GM23338 (cell line): ENCODE results near the gene GRAMD4. TPM values are rescaled to one million over a fixed set of nuclear protein-coding genes. Genes with fewer than 3 reads are reported as not detected.

Experiments used
- ATAC-seq: fragments of 200-7000 bp; cut with Tn5 transposase; 3 replicates; pipeline ENCODE4 v1.9.1; 2020
- DNase-seq: peaks from one replicate; pipeline ENCODE4 v3.0.0-alpha.2; 2015; ENCODE audit warnings: low spot score
- H2AFZ ChIP-seq: fragments of 200-600 bp; sonication (generic); 2 replicates; pipeline ENCODE4 v1.8.0; 2016; ENCODE audit warnings: antibody characterized with exemption, mild to moderate bottlenecking, moderate library complexity
- H3F3A ChIP-seq: fragments of 200-600 bp; sonication (generic); replicated peaks from 2 replicates; pipeline ENCODE4 v1.8.0; 2017; ENCODE audit warnings: antibody characterized with exemption, mixed run types, low read depth
- H3K27ac ChIP-seq: fragments of 200-600 bp; sonication (generic); 2 replicates; pipeline ENCODE4 v1.6.1; 2016; ENCODE audit warnings: low read depth
- H3K27me3 ChIP-seq: fragments of 200-600 bp; sonication (generic); 2 replicates; pipeline ENCODE4 v1.8.0; 2016; ENCODE audit warnings: mild to moderate bottlenecking, mixed run types, moderate library complexity; ENCODE audit not compliant: insufficient read depth
- H3K36me3 ChIP-seq: fragments of 200-600 bp; sonication (generic); 2 replicates; pipeline ENCODE4 v1.8.0; 2016; ENCODE audit warnings: mild to moderate bottlenecking; ENCODE audit not compliant: insufficient read depth
- H3K4me1 ChIP-seq: fragments of 200-600 bp; sonication (generic); 2 replicates; pipeline ENCODE4 v1.8.0; 2016; ENCODE audit warnings: mild to moderate bottlenecking, moderate library complexity; ENCODE audit not compliant: insufficient read depth
- H3K4me2 ChIP-seq: fragments of 200-600 bp; sonication (generic); 2 replicates; pipeline ENCODE4 v1.7.1; 2017; ENCODE audit warnings: mixed run types
- H3K4me3 ChIP-seq: fragments of 200-600 bp; sonication (generic); 2 replicates; pipeline ENCODE4 v1.6.1; 2016; ENCODE audit warnings: mixed run types
- H3K79me2 ChIP-seq: fragments of 200-600 bp; sonication (generic); replicated peaks from 2 replicates; pipeline ENCODE4 v1.8.0; 2017; ENCODE audit warnings: mild to moderate bottlenecking; ENCODE audit not compliant: insufficient read depth
- H3K9me2 ChIP-seq: fragments of 200-600 bp; sonication (generic); 2 replicates; pipeline ENCODE4 v1.8.0; 2017; ENCODE audit not compliant: insufficient read depth
- H4K20me1 ChIP-seq: fragments of 200-600 bp; sonication (generic); replicated peaks from 2 replicates; pipeline ENCODE4 v1.8.0; 2017; ENCODE audit warnings: mild to moderate bottlenecking; ENCODE audit not compliant: insufficient read depth
- H3K27ac Mint-ChIP-seq: 2 replicates; pipeline ENCODE4 v1.8.0; 2020; ENCODE audit warnings: inconsistent platforms, mild to moderate bottlenecking, moderate library complexity, mixed read lengths
- H3K27me3 Mint-ChIP-seq: 3 replicates; pipeline ENCODE4 v1.8.0; 2022; ENCODE audit warnings: low read depth, mild to moderate bottlenecking, moderate library complexity, mixed read lengths, inconsistent platforms; ENCODE audit not compliant: insufficient read depth, poor library complexity
- H3K36me3 Mint-ChIP-seq: 3 replicates; pipeline ENCODE4 v1.8.0; 2021; ENCODE audit warnings: low read depth, mild to moderate bottlenecking, inconsistent platforms, moderate library complexity, mixed read lengths
- H3K4me1 Mint-ChIP-seq: 3 replicates; pipeline ENCODE4 v1.8.0; 2020; ENCODE audit warnings: mild to moderate bottlenecking, inconsistent platforms, mixed read lengths
- H3K4me3 Mint-ChIP-seq: 3 replicates; pipeline ENCODE4 v1.8.0; 2021; ENCODE audit warnings: moderate library complexity, mild to moderate bottlenecking, inconsistent platforms, mixed read lengths
- H3K9me3 Mint-ChIP-seq: 3 replicates; pipeline ENCODE4 v1.8.0; 2020; ENCODE audit warnings: moderate library complexity, mild to moderate bottlenecking, inconsistent platforms, mixed read lengths
- CREB1 ChIP-seq: fragments of 250-450 bp; sonication (Bioruptor Pico); IDR thresholded peaks from 2 replicates; pipeline ENCODE4 v1.5.0; 2020; ENCODE audit warnings: low read depth, mild to moderate bottlenecking, moderate library complexity
- EZH2 ChIP-seq: fragments of 200-600 bp; sonication (generic); IDR thresholded peaks from one replicate; pipeline ENCODE4 v1.8.0; 2017; ENCODE audit warnings: antibody characterized with exemption, mild to moderate bottlenecking, low read depth; ENCODE audit not compliant: unreplicated experiment
- EZH2phosphoT487 ChIP-seq: fragments of 200-600 bp; sonication (generic); IDR thresholded peaks from one replicate; pipeline ENCODE4 v1.8.1; 2018; ENCODE audit warnings: antibody characterized with exemption; ENCODE audit not compliant: unreplicated experiment
- JUNB ChIP-seq: IDR thresholded peaks from one replicate; pipeline ENCODE4 v1.6.1; 2016; ENCODE audit warnings: antibody characterized with exemption; ENCODE audit not compliant: unreplicated experiment
- POLR2AphosphoS5 ChIP-seq: IDR thresholded peaks from 2 replicates; pipeline ENCODE4 v1.6.1; 2016; ENCODE audit warnings: antibody characterized with exemption, low read depth
- STAT1 ChIP-seq: IDR thresholded peaks from one replicate; pipeline ENCODE4 v1.6.1; 2016; ENCODE audit warnings: antibody characterized with exemption; ENCODE audit not compliant: unreplicated experiment
- ZNF114 ChIP-seq: fragments of 250-450 bp; sonication (Bioruptor Pico); IDR thresholded peaks from 2 replicates; pipeline ENCODE4 v1.5.0; 2020; ENCODE audit warnings: mild to moderate bottlenecking, moderate library complexity
- ZNF331 ChIP-seq: fragments of 250-450 bp; sonication (Bioruptor Pico); IDR thresholded peaks from 2 replicates; pipeline ENCODE4 v1.5.0; 2020; ENCODE audit warnings: low read depth, mild to moderate bottlenecking, moderate library complexity
- polyA plus RNA-seq: library from polyadenylated mRNA; unstranded; fragments of >200 nt; fragmentation: Nextera tagmentation; extraction: Ambion mirVana; gene quantifications from 2 replicates; pipeline ENCODE4 v1.2.1, GENCODE V29; 2016
- total RNA-seq: library from RNA; depleted of rRNA; stranded (reverse); fragments of >200 nt; shearing (Covaris generic); gene quantifications from 2 replicates; pipeline ENCODE4 v1.2.3, GENCODE V29; 2014
- TF ChIP-seq, protein P1 (sequence below), 2 experiments: fragments of 200-600 bp in 1 of 2; sonication (generic) in 1 of 2; conservative IDR thresholded peaks; 2 replicates each; pipeline versions ENCODE4 v1.5.1 to v1.6.1; 2016 to 2017; ENCODE audit warnings: antibody characterized with exemption in 2 of 2, low read depth in 2 of 2, mild to moderate bottlenecking in 2 of 2, moderate library complexity in 1 of 2
- TF ChIP-seq, protein P2 (sequence below): fragments of 250-450 bp; sonication (Bioruptor Pico); IDR thresholded peaks from 2 replicates; pipeline ENCODE4 v1.5.0; 2020; ENCODE audit warnings: mild to moderate bottlenecking, moderate library complexity

Gene GRAMD4
- total and polyA plus RNA-seq, 2 experiments from 2014 or later, result 2.7 to 81.8 TPM

DNA sequence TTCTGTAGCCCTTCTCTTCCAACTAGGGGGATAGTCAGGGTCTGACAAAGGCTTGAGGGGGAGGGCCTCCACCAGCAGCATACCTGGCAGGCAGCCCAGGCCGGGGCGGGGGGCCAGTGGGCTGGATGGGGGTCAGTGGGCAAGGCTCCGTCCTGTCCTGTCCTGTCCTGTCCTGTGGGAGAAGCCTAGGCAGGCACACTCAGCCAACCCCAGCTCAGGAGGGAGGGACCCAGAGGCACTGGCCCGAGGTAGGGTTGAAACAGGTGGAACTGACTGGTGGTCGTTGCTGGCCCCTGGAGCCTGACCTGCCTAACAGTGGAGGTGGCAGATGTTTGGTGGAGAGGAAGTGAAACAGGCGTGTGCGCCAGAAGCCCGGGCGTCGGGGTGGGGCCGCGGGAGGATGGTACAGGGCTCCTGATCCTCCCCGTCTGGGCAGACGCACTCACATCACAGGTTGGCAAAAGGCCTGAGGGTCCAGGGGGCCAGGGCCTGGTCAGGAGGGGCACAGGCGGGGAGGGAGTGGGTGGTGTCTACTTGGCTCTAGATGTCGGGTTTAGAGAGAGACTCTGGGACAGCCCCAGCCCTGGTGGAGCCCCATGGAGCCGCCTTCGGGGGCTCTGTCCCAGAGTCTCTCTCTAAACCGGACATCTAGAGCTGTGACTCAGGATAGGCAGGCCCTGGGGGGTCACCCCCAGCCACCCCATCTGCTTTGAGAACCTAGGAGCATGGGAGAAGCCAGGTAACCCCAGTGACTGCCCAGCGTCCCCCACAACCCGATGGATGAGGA is 32.5 kb upstream of the GRAMD4 start:
- H3K9me2 ChIP-seq, result no peaks in the 10 kb centered on the region
- peaks cover 16% of the 10 kb centered on the region; the same call in 1 of the 2 replicates for H3K4me1 ChIP-seq
- Mint-ChIP-seq H3K4me1 (peaks cover 52% of the 10 kb centered on the region), H3K4me3 (no peak overlapping the region), H3K27ac (peak overlapping the region; percentile 59; the same call in 1 of the 2 replicates), H3K9me3 (no peaks in the 10 kb centered on the region), H3K27me3 (peaks cover 10% of the 10 kb centered on the region), H3K36me3 (no peaks in the 10 kb centered on the region)
- H3K4me2 ChIP-seq, result no peak overlapping the region
- no peak overlapping the region for H3K4me3 ChIP-seq
- H4K20me1 ChIP-seq, result no peaks in the 10 kb centered on the region; the same call in none of the 2 replicates
- no peak overlapping the region for H3K27ac ChIP-seq
- ATAC-seq (no peak), DNase-seq (no peak)
- no peaks in the 10 kb centered on the region for H3K36me3 ChIP-seq
- TF ChIP-seq EZH2phosphoT487, result no peak
- TF ChIP-seq, protein P1, sequence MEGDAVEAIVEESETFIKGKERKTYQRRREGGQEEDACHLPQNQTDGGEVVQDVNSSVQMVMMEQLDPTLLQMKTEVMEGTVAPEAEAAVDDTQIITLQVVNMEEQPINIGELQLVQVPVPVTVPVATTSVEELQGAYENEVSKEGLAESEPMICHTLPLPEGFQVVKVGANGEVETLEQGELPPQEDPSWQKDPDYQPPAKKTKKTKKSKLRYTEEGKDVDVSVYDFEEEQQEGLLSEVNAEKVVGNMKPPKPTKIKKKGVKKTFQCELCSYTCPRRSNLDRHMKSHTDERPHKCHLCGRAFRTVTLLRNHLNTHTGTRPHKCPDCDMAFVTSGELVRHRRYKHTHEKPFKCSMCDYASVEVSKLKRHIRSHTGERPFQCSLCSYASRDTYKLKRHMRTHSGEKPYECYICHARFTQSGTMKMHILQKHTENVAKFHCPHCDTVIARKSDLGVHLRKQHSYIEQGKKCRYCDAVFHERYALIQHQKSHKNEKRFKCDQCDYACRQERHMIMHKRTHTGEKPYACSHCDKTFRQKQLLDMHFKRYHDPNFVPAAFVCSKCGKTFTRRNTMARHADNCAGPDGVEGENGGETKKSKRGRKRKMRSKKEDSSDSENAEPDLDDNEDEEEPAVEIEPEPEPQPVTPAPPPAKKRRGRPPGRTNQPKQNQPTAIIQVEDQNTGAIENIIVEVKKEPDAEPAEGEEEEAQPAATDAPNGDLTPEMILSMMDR (conservative IDR thresholded peaks at IDR 0.05; ENCODE audit: low read depth in 2 of 2), result no peak
- TF ChIP-seq JUNB, result no peak
- TF ChIP-seq CREB1 (CRISPR knock-in tag), result no peak
- no peak for TF ChIP-seq STAT1
- no peak for TF ChIP-seq EZH2
- TF ChIP-seq ZNF331 (CRISPR knock-in tag), result no peak
- no peak for TF ChIP-seq ZNF114 (CRISPR knock-in tag)
- TF ChIP-seq, protein P2, sequence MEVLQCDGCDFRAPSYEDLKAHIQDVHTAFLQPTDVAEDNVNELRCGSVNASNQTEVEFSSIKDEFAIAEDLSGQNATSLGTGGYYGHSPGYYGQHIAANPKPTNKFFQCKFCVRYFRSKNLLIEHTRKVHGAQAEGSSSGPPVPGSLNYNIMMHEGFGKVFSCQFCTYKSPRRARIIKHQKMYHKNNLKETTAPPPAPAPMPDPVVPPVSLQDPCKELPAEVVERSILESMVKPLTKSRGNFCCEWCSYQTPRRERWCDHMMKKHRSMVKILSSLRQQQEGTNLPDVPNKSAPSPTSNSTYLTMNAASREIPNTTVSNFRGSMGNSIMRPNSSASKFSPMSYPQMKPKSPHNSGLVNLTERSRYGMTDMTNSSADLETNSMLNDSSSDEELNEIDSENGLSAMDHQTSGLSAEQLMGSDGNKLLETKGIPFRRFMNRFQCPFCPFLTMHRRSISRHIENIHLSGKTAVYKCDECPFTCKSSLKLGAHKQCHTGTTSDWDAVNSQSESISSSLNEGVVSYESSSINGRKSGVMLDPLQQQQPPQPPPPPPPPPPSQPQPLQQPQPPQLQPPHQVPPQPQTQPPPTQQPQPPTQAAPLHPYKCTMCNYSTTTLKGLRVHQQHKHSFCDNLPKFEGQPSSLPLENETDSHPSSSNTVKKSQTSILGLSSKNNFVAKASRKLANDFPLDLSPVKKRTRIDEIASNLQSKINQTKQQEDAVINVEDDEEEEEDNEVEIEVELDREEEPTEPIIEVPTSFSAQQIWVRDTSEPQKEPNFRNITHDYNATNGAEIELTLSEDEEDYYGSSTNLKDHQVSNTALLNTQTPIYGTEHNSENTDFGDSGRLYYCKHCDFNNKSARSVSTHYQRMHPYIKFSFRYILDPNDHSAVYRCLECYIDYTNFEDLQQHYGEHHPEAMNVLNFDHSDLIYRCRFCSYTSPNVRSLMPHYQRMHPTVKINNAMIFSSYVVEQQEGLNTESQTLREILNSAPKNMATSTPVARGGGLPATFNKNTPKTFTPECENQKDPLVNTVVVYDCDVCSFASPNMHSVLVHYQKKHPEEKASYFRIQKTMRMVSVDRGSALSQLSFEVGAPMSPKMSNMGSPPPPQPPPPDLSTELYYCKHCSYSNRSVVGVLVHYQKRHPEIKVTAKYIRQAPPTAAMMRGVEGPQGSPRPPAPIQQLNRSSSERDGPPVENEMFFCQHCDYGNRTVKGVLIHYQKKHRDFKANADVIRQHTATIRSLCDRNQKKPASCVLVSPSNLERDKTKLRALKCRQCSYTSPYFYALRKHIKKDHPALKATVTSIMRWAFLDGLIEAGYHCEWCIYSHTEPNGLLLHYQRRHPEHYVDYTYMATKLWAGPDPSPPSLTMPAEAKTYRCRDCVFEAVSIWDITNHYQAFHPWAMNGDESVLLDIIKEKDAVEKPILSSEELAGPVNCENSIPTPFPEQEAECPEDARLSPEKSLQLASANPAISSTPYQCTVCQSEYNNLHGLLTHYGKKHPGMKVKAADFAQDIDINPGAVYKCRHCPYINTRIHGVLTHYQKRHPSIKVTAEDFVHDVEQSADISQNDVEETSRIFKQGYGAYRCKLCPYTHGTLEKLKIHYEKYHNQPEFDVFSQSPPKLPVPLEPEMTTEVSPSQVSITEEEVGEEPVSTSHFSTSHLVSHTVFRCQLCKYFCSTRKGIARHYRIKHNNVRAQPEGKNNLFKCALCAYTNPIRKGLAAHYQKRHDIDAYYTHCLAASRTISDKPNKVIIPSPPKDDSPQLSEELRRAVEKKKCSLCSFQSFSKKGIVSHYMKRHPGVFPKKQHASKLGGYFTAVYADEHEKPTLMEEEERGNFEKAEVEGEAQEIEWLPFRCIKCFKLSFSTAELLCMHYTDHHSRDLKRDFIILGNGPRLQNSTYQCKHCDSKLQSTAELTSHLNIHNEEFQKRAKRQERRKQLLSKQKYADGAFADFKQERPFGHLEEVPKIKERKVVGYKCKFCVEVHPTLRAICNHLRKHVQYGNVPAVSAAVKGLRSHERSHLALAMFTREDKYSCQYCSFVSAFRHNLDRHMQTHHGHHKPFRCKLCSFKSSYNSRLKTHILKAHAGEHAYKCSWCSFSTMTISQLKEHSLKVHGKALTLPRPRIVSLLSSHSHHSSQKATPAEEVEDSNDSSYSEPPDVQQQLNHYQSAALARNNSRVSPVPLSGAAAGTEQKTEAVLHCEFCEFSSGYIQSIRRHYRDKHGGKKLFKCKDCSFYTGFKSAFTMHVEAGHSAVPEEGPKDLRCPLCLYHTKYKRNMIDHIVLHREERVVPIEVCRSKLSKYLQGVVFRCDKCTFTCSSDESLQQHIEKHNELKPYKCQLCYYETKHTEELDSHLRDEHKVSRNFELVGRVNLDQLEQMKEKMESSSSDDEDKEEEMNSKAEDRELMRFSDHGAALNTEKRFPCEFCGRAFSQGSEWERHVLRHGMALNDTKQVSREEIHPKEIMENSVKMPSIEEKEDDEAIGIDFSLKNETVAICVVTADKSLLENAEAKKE (CRISPR knock-in tag), result no peak
- TF ChIP-seq POLR2AphosphoS5, result no peak
- H3F3A ChIP-seq, result no peaks in the 10 kb centered on the region
- no peak overlapping the region for H2AFZ ChIP-seq
- H3K27me3 ChIP-seq, result no peaks in the 10 kb centered on the region
- peaks cover 35% of the 10 kb centered on the region for H3K79me2 ChIP-seq
